GM10248 (cell line): Measurements from ENCODE around the gene SCUBE1.

Experiments
- CTCF ChIA-PET: fragments of 300-600 bp; sonication (Branson Sonifier 250); formaldehyde crosslinking; extraction: SDS; loops from one replicate; lab custom pipeline; 2021; ENCODE audit warnings: antibody characterized with exemption; lab: Yijun Ruan, JAX
- POLR2A ChIA-PET: fragments of 350-650 bp; sonication (Branson Sonifier 250); formaldehyde crosslinking; extraction: SDS; loops from one replicate; lab custom pipeline; 2020; ENCODE audit warnings: antibody characterized with exemption; lab: Yijun Ruan, JAX
- DNase-seq: peaks from one replicate; pipeline ENCODE4 v3.0.0; 2012; ENCODE audit errors: extremely low spot score
- CTCF ChIP-seq: IDR thresholded peaks from 2 replicates; pipeline ENCODE4 v1.5.1; 2012; ENCODE audit warnings: mild to moderate bottlenecking, low read depth; ENCODE audit errors: extremely low read depth, missing control alignments, control extremely low read depth

SCUBE1 gene

GRCh38 chr22:43202756-43203410 lies 140.3 kb downstream of the SCUBE1 start:
- no peak for TF ChIP-seq CTCF
- CTCF ChIA-PET, result no interaction called here
- no peak for DNase-seq
- POLR2A ChIA-PET, result no interaction called here

- DNase-seq, result no peak
- no peak for TF ChIP-seq CTCF
- ChIA-PET CTCF (no interaction called here), POLR2A (no interaction called here)
Measured at GRCh38 chr22:43202326-43202725, 140.8 kb downstream of the SCUBE1 start.

GRCh38 chr22:43201486-43202219 lies 141.5 kb downstream of the SCUBE1 start:
- ChIA-PET CTCF (interaction anchor here (0.8 kb wide), 1 partner anchor 13 kb away, joined by 3 read pairs; no protein-coding TSS in a partner anchor), POLR2A (no interaction called here)
- no peak for DNase-seq
- TF ChIP-seq CTCF, result no peak

GRCh38 chr22:43200555-43200954 lies 142.6 kb downstream of the SCUBE1 start:
- no peak for TF ChIP-seq CTCF
- POLR2A ChIA-PET, result no interaction called here
- no peak for DNase-seq
- CTCF ChIA-PET, result no interaction called here

- ChIA-PET POLR2A (no interaction called here), CTCF (no interaction called here)
- TF ChIP-seq CTCF, result no peak
- DNase-seq, result no peak
Measured at GRCh38 chr22:43200031-43200430, 143.1 kb downstream of the SCUBE1 start.

- POLR2A ChIA-PET, result no interaction called here
- CTCF ChIA-PET, result no interaction called here
- DNase-seq, result no peak
- TF ChIP-seq CTCF, result no peak
Measured at GRCh38 chr22:43199541-43199940, 143.6 kb downstream of the SCUBE1 start.
